Breast epithelium (tissue), 4 donors: Measurements from ENCODE around the gene SRGAP3. TPM values are rescaled to one million over a fixed set of nuclear protein-coding genes. Genes with fewer than 3 reads are reported as not detected.
A peak's percentile ranks its signal among the peaks of the same experiment; 100 is the strongest.

ENCODE experiments used
- DNase-seq, 2 donors: peaks; one replicate each; pipeline ENCODE4 v3.0.0-alpha.2; 2019; ENCODE audit warnings: low spot score in 2 of 2
- H3K27ac ChIP-seq, 2 donors: fragments of 200-600 bp; sonication (generic) in 1 of 2; one replicate each; pipeline ENCODE4 v1.5.1; 2016 to 2019; ENCODE audit warnings: mild to moderate bottlenecking in 1 of 2
- H3K27me3 ChIP-seq, 2 donors: fragments of 200-600 bp; sonication (generic) in 1 of 2; one replicate each; pipeline versions ENCODE4 v1.5.1 to v1.6.0; 2017 to 2019; ENCODE audit warnings: control low read depth in 1 of 2, mild to moderate bottlenecking in 1 of 2
- H3K36me3 ChIP-seq: fragments of 200-600 bp; one replicate; pipeline ENCODE4 v1.5.1; 2019
- H3K4me1 ChIP-seq, 2 donors: fragments of 200-600 bp; sonication (generic); one replicate each; pipeline ENCODE4 v1.5.1; 2016 to 2019; ENCODE audit warnings: control low read depth in 1 of 2
- H3K4me3 ChIP-seq, 3 donors: fragments of 200-600 bp; sonication (generic); 1 replicate in 2 of 3; 2 replicates in 1 of 3; pipeline ENCODE4 v1.5.1; 2016 to 2019; ENCODE audit warnings: mild to moderate bottlenecking in 3 of 3, moderate library complexity in 2 of 3
- H3K9me3 ChIP-seq, 2 donors: fragments of 200-600 bp; sonication (generic) in 1 of 2; one replicate each; pipeline ENCODE4 v1.5.1; 2016 to 2019; ENCODE audit warnings: control low read depth in 1 of 2
- POLR2A ChIP-seq: fragments of 450-650 bp; IDR thresholded peaks from one replicate; pipeline ENCODE4 v1.6.1; 2016; ENCODE audit warnings: antibody characterized with exemption, mild to moderate bottlenecking, moderate library complexity
- POLR2AphosphoS5 ChIP-seq, 3 donors: sonication (generic); formaldehyde crosslinking; IDR thresholded peaks; one replicate each; pipeline ENCODE4 v1.6.1; 2017; ENCODE audit warnings: antibody characterized with exemption in 3 of 3
- intact Hi-C: fragments of 100-400 bp; cut with DNase I; formaldehyde crosslinking; loops from one replicate; pipeline ENCODE4 v1.15.1; 2023; ENCODE audit warnings: low total_unique reads
- total RNA-seq, 3 donors: library from RNA; depleted of rRNA; stranded (reverse); fragments of >200 nt; gene quantifications; one replicate each; pipeline ENCODE4 v1.1.0, GENCODE V29; 2016
- TF ChIP-seq, protein P1 (sequence below), 3 donors: fragments of 450-650 bp; IDR thresholded peaks; one replicate each; pipeline ENCODE4 v1.5.1; 2016 to 2017; ENCODE audit warnings: antibody characterized with exemption in 3 of 3, mild to moderate bottlenecking in 3 of 3, moderate library complexity in 3 of 3

SRGAP3 gene
- total RNA-seq, 3 donors from 2014 or later, result 13.6 to 21.5 (median 19.0) TPM

DNA sequence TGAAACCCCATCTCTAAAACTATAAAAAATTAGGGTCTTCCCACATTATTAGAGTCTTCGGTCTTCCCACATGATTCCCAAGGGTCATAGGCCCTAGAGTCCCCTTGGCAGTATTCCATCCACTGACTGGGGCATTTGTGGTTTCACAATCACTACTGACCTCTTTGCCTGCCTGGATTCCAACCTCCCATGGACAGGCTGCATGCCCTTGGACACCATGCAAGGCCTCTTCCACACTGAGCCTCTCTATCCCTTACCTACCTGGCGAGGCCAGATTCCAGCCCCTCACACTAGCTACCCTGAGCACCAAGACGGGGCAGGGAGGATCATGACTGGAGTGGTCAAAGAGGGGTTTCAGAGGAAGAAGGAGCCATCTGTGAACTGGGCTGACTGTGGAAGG, 64.4 kb downstream of the SRGAP3 start:
- DNase-seq, result no peak
- H3K4me1 ChIP-seq, result no peaks in the 10 kb centered on the region
- no peak overlapping the region for H3K4me3 ChIP-seq
- intact Hi-C loops, result no loop called here
- H3K27ac ChIP-seq, result no peak overlapping the region
- no peaks in the 10 kb centered on the region for H3K9me3 ChIP-seq
- TF ChIP-seq POLR2AphosphoS5 (IDR thresholded peaks at IDR 0.05), result no peak
- H3K36me3 ChIP-seq, result no peaks in the 10 kb centered on the region
- H3K27me3 ChIP-seq, result no peaks in the 10 kb centered on the region

DNA sequence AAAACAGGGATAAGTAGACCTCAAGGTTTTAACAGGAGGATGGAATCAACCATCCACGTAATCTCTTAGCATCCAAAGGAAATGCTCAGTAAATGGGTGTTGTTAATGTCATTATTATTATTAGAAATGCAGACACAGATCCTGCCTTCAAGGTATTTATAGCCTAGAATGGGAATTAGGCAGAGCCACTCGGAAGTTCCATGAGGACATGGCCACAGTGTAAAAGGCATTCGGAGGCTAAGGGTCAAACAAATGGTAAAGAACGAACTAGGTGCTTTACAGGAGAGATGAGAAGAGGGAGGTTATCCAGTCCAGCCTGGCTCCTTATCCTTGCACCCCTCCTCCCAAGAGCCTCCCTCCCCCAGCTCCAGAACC, 65.0 kb downstream of the SRGAP3 start:
- Histone ChIP-seq H3K27ac (peak overlapping the region in 1 of 2 donors; percentile 25), H3K9me3 (no peaks in the 10 kb centered on the region), H3K4me3 (no peak overlapping the region), H3K4me1 (no peaks in the 10 kb centered on the region), H3K36me3 (no peaks in the 10 kb centered on the region), H3K27me3 (no peaks in the 10 kb centered on the region)
- DNase-seq, result no peak
- TF ChIP-seq, protein P1, sequence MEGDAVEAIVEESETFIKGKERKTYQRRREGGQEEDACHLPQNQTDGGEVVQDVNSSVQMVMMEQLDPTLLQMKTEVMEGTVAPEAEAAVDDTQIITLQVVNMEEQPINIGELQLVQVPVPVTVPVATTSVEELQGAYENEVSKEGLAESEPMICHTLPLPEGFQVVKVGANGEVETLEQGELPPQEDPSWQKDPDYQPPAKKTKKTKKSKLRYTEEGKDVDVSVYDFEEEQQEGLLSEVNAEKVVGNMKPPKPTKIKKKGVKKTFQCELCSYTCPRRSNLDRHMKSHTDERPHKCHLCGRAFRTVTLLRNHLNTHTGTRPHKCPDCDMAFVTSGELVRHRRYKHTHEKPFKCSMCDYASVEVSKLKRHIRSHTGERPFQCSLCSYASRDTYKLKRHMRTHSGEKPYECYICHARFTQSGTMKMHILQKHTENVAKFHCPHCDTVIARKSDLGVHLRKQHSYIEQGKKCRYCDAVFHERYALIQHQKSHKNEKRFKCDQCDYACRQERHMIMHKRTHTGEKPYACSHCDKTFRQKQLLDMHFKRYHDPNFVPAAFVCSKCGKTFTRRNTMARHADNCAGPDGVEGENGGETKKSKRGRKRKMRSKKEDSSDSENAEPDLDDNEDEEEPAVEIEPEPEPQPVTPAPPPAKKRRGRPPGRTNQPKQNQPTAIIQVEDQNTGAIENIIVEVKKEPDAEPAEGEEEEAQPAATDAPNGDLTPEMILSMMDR (IDR thresholded peaks at IDR 0.05), result no peak
- TF ChIP-seq POLR2A (no peak), POLR2AphosphoS5 (IDR thresholded peaks at IDR 0.05) (no peak)
- intact Hi-C loops, result no loop called here

DNA sequence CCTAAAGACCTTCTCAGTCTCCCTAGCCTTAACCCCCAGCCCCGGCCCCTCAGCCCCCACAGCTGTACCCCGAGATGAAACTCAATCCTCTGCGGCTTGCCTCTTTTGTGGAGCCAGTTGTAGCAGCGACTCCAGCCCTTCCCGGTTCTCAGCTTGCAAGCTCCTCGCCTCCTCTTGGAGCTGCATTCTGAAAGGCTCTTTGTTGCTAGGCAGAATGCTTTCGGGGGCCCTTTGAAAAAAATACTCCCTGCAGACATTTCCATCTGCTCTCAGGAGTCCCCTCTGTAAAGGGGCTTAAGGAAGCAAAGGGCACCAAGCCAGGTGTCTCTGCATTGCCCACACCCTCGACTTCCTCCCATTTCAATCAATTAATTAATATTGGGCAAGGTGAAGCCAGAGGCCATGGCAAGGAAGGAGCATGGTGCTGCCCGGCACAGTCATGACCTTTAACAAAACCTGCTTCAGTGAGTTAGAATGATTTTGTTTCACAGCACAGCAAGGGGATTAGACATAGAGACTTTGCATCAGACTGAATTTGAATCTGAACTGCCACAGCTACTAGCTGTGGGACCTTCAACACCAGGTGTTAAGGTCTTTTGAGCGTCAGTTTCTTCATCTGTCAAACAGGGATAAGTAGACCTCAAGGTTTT, 65.5 kb downstream of the SRGAP3 start:
- H3K4me1 ChIP-seq, result no peaks in the 10 kb centered on the region
- H3K9me3 ChIP-seq, result no peaks in the 10 kb centered on the region
- H3K36me3 ChIP-seq, result no peaks in the 10 kb centered on the region
- peak overlapping the region in 1 of 2 donors; percentile 25 for H3K27ac ChIP-seq
- TF ChIP-seq POLR2AphosphoS5 (IDR thresholded peaks at IDR 0.05), result no peak
- no peak for TF ChIP-seq POLR2A
- TF ChIP-seq, protein P1 (IDR thresholded peaks at IDR 0.05), result no peak
- no peak for DNase-seq
- no peaks in the 10 kb centered on the region for H3K27me3 ChIP-seq
- no peak overlapping the region for H3K4me3 ChIP-seq
- intact Hi-C loops, result no loop called here

DNA sequence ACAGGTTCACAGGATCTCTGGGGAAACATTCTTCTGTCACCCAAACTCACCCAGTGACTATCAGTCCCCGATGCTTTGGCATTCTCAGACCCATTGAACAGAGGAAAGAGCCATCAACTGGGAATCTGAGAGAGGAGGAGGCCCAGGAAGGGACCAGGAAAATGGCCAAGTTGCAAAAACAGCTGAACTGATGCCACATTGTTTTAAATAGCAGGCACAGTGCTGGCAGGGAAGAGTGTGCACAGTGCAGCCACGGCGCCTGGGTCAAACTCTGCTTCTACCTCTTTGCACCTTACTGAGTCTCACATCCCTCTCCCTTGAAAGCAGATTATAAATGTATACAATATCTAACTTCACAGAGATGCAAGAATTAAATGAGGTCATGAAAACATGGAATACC, 66.4 kb downstream of the SRGAP3 start:
- Histone ChIP-seq H3K4me3 (no peak overlapping the region), H3K36me3 (no peaks in the 10 kb centered on the region), H3K9me3 (no peaks in the 10 kb centered on the region), H3K4me1 (no peaks in the 10 kb centered on the region), H3K27me3 (no peaks in the 10 kb centered on the region), H3K27ac (no peak overlapping the region)
- intact Hi-C loops, result no loop called here
- no peak for DNase-seq
- TF ChIP-seq POLR2AphosphoS5 (IDR thresholded peaks at IDR 0.05), result no peak
- TF ChIP-seq, protein P1 (IDR thresholded peaks at IDR 0.05), result no peak
- TF ChIP-seq POLR2A, result no peak

DNA sequence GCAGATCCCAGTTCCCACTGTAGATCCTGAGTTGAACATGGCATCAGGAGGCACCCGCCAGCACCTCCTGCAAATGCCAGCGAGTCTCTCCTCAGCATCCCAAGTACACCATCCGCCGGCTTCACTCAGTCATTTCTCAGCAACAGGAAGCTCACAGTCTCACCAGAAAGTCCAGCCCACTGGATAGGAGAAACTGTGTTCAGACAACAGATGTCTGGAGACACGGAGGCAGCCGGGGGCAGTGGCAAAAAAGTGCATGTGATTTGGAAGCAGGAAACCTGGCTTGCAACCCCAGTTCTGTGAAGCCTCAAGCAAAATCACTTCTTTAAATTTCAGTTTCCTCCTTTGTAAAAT, 68.7 kb downstream of the SRGAP3 start:
- Histone ChIP-seq H3K27me3 (no peaks in the 10 kb centered on the region), H3K9me3 (no peaks in the 10 kb centered on the region), H3K4me1 (no peaks in the 10 kb centered on the region), H3K27ac (no peak overlapping the region), H3K4me3 (no peak overlapping the region), H3K36me3 (no peaks in the 10 kb centered on the region)
- TF ChIP-seq, protein P1 (IDR thresholded peaks at IDR 0.05), result no peak
- no peak for TF ChIP-seq POLR2AphosphoS5 (IDR thresholded peaks at IDR 0.05)
- no peak for TF ChIP-seq POLR2A
- intact Hi-C loops, result no loop called here
- no peak for DNase-seq
